DMS53 treated with DMSO at 0.1 percent for 48 hours (cell line): ENCODE measurements around the gene GLCE.

Experiments
- DNase-seq: peaks from one replicate; lab custom pipeline; 2025; ENCODE audit not compliant: unreplicated experiment; lab: John Stamatoyannopoulos, UW

Gene GLCE

GRCh38 chr15:69194854-69195253 lies 34.4 kb downstream of the GLCE start:
- DNase-seq, result no peak

DNA sequence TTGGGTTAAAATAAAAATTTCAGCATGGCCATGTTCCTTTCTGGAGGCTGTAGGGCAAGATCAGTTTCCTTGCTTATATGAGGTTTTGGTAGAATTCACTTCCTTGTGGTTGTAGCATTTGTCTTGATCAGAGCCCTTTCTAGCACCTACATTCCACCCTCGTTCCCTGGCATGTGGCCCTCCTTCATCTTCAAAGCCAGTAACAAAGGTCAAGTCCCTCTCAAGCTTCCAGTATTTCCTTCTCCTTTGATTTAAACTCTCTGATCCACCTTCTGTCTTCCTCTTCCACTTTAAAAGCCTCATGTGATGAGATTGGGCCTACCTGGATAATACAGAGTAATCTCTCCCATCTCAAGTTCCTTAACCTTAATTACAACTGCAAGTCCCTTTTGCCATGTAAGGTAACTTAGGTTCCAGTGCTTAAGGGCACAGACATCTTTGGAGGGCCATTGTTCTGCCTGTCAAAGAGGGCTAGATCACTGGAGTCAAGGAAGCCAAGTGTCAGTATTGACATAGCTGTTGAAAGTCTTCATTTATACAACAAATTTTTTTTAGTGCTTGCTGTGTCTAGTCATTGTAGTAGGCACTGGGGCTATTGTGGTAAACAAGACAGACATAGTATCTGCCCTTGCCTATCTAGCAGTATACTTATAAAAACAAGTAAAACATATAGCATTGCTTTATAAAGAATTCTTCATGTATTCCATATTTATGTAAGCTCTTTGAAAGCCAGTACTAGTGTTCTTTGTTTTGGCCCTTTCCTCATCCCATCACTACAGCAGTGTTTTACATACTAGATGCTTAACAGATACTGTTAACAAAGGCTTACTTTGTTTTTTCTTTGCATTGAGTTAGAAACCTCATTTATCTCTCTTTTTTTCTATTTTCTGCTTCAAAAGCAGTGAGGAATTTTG lies 40.7 kb downstream of the GLCE start:
- no peak for DNase-seq

GRCh38 chr15:69206079-69206478 lies 45.6 kb downstream of the GLCE start:
- no peak for DNase-seq

DNA sequence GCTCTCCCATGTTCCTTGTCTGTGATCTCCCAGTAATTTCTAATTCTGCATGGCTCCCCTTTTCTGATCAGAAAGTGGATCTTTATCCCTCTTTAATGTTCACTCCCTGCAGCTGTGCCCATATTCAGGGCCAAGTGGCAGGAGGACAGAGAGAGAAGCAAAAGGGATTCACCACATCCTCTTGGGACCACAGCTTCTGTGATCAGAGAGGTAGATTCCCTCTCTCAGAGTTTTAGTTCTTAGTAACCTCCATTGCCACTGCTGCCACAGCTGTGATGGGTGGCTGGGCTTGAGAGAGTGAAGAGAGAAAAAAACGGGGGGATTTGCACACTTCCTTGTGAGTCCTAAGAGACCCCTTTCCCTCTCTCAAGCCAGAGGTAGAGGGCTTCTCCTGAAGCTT lies 49.2 kb downstream of the GLCE start:
- no peak for DNase-seq

- no peak for DNase-seq
Observed at GRCh38 chr15:69210574-69210973, 50.1 kb downstream of the GLCE start.

DNA sequence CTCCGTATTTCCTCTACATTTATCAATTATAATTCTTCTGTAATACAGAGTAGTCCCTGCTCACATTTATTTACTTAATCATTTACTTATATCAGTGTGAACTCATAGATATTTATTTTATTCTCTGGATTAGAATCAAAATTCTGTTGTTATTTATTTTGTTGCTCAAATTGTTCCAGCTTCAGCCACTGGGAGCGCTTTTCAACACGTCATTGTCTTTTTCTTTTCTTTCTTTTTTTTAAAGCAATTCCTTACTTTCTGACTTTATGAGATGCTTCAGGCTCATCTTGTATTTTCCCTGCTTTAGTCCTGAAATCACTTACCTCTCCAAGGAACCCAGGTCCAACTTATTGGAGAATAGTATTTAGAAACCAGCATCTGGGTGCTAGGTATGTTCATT lies 53.4 kb downstream of the GLCE start:
- DNase-seq, result no peak

DNA sequence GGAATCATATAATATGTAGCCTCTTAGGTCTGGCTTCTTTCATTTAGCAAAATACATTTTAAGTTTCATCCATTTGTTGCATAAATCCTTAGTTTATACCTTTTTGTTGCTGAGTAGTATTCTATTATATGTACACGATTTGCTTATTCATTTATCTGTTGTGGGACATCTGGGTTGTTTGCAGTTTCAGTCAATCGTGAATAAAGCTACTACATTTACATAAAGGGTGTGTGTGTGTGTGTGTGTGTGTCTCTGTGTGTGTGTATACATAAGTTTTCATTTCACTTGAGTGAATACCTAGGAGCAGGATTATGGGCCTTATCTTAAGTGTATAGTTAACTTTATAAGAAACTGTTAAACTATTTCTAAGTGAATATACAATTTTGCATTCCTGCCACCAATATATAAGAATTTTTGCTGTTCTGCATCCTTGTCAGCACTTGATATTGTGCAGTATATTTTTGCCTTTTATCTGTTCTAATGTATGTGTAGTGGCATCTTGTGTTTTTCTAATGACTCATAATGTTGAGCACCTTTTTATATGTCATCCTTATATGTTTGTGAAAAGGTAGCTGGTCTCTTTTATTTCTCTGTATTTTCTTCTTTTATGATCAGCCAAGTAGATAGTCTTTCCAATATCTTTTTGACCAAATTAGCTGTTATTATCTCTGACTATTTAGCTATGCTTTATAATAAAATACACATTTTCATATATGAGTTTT lies 55.0 kb downstream of the GLCE start:
- DNase-seq, result peak; percentile 28

DNA sequence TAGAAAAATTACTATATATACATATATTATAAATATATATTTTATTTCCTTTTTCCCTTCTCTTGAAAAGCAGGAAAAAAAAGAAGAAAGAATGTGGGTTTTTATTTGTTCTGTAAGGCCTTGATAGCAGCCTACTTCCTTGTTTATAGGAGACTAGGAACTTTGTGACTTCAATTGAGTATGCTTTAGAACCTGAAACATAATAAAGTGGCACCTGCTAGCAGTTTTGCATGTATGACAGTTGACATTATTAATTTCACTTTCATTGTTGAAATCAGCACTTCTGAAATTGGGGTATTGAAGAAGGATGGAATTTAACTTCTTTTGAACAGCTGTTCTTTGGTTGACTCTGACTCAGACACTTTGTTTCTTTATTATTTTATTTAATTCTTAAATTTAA lies 56.9 kb downstream of the GLCE start:
- DNase-seq, result no peak

DNA sequence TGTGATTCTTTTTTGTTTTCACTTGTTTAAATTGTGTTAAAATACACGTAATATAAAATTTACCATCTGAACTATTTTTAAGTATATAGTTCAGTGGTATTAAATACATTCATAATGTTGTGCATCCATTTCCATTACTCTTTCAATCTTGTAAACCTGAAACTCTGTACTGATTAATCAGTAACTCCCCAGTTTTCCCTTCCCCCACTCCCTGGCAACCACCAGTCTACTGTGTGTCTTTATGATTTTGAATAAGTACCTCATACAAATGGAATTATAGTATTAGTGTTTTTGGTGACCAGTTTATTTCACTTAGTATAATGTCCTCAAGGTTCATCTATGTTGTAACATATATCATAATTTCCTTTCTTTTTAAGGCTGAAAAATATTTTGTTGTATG lies 59.3 kb downstream of the GLCE start:
- DNase-seq, result no peak

DNA sequence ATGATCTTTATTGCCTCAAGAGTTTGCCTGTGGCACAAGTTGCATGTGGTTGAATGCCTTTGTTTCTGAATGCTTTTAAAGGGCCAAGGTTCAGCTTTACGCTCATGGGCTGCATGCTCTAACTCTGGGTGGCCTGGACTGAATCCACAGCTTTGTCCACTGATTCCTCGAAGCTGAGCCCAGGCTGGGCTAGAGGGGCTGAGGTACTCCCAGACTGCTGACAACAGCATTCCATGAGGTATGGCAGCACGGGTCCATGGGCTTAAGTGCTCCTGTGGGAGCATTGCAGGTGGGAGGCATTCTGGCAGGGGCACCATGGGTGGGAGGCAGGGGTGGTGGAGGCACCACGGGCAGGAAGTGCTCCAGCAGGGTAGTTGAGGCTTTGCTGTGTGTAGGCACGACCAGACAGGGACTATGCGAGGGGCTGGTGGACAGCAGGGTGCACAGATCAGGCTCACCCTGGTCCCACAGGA lies 61.6 kb downstream of the GLCE start:
- no peak for DNase-seq

- DNase-seq, result no peak
Observed at GRCh38 chr15:69223083-69223813, 62.8 kb downstream of the GLCE start.

DNA sequence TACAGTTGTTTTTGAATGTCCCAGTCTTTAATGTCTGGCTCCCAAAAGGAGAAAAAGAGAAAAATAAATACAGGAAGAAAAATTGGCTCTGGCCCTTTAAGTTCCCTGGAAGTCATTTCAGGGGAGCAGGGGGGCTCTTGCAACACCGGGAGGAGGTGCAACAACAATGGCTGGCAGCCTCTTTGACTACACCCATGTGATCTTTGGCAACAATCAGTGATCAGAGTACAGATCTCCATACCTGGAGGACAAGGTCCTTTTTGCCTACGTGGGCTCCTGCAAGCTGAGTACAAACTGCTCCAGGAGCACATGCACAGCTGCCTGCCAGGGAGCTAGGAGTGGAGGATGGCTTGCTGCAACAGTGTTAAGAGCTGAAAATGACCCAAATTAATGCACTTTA lies 63.9 kb downstream of the GLCE start:
- no peak for DNase-seq

- peak; percentile 5 for DNase-seq
Observed at GRCh38 chr15:69225355-69226022, 65.1 kb downstream of the GLCE start.

DNA sequence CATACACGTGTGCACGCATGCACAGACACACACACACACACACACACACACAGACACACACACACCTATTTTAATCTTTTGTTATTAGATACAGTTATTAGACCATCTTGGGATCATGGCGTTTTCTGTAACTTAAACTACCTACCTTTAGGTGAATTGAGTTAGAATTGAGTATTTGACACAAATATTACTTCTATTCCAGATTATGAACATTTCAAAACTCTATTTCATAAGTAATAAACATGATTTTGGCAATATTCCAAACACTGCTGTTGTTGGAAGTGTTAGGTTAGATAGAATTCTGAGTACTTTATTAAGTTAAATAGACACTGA lies 65.6 kb downstream of the GLCE start:
- DNase-seq, result no peak

GRCh38 chr15:69232144-69232543 lies 71.7 kb downstream of the GLCE start:
- no peak for DNase-seq

GRCh38 chr15:69232765-69233164 lies 72.3 kb downstream of the GLCE start:
- no peak for DNase-seq

GRCh38 chr15:69234676-69235075 lies 74.2 kb downstream of the GLCE start:
- no peak for DNase-seq

GRCh38 chr15:69236505-69236904 lies 76.1 kb downstream of the GLCE start:
- DNase-seq, result no peak

DNA sequence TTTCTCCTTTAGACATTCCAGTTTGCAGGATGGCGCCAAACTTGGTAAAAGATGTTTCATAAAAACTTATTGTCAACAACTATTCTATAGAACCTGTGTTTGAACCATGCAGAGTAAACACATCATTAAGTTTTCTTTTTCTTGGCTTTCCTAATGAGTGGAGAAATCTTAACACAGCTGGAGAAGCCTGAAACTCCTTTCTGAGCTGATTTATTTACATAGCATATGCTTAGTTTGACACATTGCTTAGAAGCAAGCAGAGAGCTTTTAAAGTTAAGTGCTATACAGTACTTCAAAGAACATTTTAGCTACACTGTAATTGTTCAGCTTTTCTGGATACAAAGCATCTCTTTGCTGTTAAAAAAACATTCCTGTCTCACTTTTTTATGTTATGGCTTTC lies 77.3 kb downstream of the GLCE start:
- DNase-seq, result no peak

GRCh38 chr15:69244798-69245197 lies 84.4 kb downstream of the GLCE start:
- no peak for DNase-seq

- DNase-seq, result no peak
Observed at GRCh38 chr15:69253156-69253555, 92.7 kb downstream of the GLCE start.
